CD4-positive, alpha-beta T cell treated with Interferon gamma for 1 hour (primary cell): ENCODE data around the gene SAMD1.

Experiments
- DNase-seq: peaks from one replicate; pipeline ENCODE4 v3.0.0-alpha.2; 2020

The SAMD1 gene

DNA sequence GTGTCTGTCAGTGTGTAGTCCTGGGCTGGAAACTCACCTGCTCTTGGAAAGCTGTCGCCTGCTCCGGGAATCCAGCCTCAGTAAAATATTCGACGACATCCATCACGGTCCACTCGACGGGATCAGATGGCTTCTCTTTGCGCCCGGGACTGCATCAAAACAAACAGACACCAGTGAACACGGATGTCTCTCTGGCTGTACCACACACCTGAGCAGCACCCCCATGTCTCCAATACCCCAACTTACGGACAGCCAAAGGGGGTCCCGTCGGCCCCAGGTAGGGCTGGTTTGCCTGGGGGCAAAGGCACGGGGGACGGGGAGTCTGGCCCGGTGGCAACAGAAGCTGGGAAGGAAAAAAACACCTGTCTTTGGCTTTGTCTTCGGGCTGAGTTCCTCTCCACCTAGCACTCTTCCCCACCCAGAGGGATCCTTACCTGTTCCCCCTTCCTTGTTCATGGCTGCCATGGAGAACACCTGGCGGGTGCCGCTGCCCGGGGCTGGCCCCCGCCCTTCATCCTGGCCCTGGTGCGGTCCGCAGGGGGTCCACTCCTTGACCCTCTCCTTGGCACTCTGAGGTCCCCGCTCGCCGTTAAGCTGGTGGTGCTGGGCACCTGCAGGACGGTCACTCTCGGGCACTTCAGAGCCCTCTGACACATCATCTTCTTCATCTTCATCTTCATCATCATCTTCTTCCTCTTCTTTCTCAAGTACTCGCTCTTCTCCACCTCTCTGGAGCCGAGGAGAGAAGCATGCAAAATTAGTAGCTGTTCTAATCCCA lies 1.7 kb downstream of the SAMD1 start:
- no peak for DNase-seq

DNA sequence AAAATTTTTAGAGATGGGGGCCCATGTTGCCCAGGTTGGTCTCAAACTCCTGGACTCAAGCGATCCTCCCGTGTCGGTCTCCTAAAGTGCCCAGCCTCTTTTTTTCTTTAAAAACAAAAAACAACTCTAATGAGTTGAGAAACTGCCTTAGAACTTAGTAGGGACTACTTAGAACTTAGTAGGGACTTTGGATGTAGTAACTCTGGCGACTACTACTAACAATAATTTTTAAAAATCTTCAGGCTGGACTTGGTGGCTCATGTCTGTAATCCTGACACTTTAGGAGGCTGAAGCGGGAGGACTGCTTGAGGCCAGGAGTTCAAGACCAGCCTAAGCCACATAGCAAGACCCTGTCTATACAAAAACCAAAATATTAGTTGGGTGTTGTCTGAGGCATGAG lies 4.5 kb downstream of the SAMD1 start:
- no peak for DNase-seq

DNA sequence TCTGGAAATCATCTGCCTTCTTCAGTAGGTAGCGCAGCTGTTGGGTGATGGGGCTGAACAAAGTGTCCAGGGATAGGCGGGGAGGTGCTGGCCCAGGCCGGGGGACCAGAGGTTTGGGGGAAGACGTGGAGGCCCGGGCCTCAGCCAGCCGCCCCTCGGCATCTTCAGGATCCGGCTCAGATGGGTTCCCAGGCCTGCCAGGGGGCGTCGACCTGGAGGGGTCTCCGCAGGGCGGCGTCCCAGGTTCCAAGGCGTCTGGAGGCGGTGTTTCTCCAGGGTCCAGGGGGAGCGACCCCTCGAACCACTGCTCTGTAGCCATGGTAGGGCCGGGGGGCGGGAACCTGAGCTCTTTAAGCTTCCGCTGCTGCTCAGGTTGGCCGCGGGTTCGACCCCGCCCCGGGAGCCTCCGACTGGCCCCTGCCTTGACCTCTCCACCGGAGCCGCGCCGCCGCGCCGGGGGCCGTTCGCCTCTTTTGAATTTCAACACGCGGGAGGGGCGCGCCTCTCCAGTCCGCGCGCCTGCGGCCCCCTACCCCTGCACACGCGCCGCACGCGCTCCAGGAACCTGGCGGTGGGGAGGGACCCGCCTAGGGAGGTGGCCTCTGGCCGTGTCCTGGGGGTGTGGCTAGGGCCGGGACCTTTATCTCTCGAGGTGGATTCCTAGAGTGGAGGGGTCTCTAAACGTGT lies 5.1 kb downstream of the SAMD1 start, which contains the start of gene C19orf67:
TSS of gene C19orf67 (minus strand) at position 475 of the 687 bp plus-strand sequence. CDS start at position 319, 156 bp downstream.
- no peak for DNase-seq

DNA sequence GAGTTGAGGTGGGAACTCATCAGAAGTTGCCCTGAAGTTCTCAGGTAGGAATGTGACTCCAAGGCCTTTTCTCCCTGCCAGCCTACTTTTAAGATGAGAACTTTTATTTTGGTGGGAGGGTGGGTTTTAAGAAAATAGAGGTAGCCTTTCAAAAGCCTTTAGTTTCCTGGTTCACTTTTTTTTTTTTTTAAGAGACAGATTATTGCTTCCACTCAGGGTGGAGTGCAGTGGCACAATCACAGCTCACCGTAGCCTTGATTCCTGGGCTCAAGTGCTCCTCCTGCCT lies 7.9 kb downstream of the SAMD1 start:
- no peak for DNase-seq

DNA sequence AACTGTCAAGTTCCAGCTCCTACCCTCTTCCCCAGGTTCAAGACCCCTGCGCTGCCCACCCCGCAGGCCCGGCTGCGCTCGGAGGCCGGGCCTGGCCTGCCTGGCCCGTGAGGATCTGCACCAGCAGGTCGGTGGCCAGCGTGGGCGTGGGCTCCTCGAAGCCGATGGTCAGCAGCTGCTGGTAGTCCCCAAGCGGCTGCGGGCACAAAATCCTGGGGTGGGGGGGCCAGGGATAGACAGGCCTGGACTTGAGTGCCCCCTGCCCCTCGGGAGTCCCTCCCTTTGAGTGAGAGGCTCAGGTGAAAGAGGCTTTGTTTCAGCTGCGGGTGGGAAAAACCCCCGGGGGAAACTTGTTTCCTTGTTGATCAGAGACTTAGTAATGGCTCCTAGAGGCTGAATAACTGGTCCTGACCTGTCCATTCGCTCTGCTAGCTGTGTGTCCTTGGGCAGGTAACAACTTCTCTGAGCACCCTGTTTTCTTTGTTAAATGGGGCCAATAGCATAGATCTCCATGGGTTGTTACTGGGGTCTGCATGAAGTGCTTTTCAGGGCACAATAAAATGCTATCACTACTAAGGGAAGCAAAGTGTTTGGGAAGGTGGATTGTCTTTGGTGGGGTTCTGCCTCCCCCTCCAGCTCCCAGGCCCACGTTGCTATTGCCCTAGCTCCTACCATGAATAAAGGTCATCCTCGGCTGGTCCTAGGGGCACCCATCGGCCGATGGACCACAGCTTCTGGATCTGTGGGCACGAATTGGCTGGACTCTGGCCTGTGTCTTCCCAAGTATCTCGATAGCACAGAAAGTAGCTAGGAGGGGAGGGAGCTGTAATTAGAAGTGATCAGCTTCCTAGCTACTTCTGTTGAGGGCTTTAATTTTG lies 8.5 kb downstream of the SAMD1 start:
- peak; percentile 39 for DNase-seq

DNA sequence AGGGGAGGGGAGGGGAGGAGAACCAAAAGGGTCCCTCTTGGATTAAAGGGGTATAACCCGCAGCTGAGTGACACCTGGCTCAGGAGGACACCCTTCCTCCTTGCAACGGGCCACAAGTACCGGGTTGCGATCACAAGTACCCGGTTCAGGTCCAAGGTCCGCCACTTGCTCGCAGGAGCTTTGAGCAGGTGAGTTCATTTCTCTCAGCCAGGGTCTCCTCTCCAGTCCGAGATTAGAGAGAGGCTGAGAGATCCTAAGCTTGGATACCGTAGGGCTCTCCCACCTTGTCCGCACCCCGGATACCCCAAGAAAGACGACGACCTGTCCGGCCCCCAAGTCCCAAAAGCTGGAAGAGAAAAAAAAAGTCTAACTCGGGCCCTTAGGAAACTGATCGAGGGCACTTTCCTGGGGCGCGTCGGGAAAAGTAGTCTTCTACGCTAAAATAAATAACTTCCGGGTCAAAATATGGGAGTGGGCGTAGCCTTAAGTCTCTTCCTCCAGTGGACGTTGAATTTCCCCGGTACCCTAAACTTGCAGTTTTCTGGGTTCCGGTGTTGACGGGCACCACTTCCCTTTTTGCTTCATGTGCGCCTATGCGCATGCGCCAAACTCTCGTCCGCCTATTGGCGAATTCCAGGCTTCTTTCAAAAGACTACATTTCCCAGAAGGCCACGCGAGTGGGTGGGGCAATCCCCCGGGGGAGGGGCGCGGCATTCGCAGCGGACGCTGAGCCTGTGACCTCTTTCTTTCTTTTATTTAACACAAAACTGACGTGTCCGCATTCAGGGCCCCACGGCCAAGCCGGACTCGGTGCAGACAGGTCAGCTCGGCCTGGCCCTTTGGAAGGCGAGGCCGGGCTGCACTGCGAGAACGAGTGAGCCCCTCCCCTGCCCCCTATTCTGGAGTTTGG lies 9.4 kb downstream of the SAMD1 start:
- peak; percentile 99 for DNase-seq

DNA sequence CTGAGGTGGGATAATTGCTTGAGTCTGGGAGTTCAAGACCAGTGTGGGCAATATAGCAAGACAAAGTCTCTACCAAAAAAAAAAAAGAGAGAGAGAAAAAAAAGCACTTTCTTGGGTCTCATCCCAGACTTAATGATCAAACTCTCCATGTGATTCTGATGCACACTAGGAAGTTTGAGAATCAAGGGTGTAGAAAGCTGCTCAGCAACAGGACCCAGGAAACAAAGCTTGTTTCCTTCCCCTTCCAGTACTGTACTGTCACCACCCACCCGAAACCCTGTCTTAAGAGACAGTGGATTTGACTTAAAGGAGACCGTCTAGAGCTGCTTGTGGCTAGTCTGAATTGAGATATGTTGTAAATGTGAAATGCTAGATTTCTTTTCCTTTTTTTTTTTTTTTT lies 12.1 kb downstream of the SAMD1 start:
- no peak for DNase-seq

DNA sequence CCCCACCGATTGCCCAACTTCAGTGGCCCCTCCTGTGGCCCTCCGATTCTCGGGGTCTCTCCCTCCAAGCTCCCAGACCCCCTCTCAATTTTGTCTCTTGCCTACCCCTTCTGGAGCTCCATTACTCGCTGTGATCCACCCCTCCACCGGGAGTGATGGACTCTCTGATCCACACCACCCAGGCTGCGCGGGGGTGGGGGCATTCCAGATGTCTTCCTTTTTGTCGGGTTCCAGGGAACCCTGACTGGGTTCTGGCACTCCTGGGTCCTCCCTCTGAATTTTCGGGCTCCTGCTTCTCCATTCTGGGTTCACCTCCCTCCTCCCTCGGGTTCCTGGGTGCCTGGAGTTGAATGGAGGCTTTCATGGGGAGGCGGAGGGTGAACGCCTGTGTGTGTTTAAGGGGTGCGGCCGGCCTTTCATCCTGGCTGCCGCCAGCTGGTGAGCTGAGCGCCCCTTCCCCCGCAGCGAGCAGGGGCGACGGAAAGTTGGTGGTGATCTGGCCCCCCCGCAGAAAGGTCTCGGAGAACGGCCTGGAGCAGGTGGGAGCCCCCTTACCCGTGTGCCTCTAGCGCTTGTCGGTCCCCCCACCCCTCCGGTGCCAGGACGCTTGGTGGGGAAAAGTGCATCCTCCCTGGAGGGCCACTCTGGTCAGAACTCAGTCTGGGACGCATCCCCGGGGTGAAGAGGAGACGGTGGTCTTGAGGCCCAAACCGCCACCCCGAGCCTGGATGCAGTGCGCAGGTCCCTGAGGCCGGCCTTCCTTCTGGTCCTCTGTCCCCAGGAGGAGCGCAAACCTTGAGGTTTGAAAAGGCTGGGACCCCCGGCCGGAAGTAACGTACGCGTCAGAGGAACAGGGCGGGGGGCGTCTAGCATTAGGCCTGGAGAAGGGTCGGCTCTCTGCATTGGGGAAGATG lies 16.4 kb downstream of the SAMD1 start:
- no peak for DNase-seq

DNA sequence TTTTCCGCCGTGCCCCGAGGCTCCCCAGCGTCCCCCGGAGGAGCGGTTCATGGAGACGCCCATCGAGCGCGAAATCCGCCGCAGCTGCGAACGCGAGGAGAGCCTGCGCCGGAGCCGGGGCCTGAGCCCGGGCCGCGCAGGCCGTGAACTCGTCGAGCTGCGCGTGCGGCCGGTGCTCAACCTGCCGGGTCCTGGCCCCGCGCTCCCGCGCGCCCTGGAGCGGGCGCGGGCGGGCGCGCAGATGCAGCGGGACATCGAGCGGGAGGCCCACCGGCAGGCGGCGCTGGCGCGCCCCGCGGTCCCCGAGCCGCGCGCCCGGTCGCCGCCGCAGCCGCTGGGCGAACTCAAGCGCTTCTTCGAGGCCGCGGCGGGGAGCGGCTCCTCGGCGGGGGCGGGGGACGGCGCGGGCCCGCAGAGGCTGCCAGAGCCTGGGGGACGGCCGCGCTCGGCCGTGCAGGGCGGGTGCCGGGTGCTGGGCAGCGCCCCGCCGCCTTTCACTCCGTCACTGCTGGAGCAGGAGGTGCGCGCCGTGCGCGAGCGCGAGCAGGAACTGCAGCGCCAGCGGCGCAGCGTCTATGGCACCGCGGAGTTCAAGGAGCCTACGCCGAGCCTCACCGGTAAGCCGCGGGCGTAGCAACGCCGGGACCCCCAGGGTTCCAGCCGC lies 17.2 kb downstream of the SAMD1 start:
- peak; percentile 73 for DNase-seq

DNA sequence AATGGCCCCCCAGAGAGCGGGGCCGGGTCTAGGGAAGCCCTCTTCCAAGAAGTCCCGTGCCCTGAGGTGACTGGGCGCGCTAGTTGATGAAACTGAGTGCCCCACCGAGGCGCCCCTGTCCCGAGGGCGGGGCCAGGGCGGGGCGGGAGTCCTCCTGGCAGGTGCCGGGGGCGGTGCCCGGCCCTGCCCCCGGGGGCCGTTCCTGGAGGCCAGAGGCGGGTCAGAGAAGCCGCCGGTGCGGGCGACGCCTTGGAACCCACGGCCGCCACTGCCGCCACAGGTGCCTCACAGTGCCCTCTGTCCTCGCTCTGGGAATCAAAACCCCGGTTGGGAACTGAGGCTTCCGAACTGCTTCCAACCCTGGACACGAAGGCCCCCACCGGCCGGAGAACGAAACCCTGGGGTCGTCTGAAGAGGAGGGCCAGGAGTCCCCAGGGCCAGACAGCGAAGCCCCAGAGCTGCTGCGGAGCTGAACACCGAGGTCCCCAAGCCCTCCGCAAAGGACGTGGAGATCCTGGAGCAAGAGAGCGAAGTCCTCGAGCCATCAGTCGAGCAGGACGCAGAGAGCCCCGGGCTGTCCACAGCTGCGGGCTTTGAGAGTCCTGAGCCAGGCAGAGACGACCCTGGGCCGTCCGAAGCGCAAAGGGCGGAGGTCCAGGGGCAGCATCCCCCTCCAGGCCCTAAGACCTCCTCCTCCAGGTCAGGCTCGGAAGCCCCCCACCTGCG lies 17.9 kb downstream of the SAMD1 start, which contains the start of gene MISP3:
TSS of gene MISP3 (plus strand) at position 252 of the 726 bp plus-strand sequence. CDS start 524 bp downstream, outside the sequence.
- DNase-seq, result peak; percentile 29

DNA sequence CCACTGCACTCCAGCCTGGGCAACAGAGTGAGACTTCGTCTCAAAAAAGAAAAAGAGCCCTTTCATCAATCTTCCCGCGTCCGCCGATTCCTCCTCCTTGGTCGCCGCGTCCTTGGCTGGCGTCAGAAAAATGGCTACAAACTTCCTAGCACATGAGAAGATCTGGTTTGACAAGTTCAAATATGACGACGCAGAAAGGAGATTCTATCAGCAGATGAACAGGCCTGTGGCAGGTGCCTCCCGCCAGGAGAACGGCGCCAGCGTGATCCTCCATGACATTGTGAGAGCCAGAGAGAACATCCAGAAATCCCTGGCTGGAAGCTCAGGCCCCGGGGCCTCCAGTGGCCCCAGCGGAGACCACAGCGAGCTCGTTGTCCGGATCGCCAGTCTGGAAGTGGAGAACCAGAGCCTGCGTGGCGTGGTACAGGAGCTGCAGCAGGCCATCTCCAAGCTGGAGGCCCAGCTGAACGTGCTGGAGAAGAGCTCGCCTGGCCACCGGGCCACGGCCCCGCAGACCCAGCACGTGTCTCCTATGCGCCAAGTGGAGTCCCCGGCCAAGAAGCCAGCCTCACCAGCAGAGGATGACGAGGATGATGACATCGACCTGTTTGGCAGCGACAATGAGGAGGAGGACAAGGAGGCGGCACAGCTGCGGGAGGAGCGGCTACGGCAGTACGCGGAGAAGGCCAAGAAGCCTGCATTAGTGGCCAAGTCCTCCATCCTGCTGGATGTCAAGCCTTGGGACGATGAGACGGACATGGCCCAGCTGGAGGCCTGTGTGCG lies 20.1 kb downstream of the SAMD1 start:
- DNase-seq, result no peak

DNA sequence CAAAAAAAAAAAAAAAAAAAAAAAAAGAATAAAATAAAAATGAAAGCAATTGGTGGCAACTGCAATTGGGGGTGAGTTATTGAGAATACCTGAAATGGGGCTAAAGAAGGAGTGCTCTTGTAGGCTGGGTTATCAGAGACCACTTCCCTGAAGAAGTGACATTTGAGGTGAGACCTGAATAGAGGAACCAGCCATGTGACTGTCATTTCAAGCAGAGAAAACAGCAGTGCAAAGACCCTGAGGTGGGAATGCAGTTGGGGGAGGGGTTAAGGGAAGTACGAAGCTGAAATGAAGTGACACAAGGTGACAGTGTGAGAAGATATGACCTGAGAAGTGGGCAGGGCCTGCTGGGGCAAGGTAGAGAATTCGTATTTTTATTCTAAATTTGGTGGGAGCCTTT lies 24.4 kb downstream of the SAMD1 start:
- DNase-seq, result no peak

DNA sequence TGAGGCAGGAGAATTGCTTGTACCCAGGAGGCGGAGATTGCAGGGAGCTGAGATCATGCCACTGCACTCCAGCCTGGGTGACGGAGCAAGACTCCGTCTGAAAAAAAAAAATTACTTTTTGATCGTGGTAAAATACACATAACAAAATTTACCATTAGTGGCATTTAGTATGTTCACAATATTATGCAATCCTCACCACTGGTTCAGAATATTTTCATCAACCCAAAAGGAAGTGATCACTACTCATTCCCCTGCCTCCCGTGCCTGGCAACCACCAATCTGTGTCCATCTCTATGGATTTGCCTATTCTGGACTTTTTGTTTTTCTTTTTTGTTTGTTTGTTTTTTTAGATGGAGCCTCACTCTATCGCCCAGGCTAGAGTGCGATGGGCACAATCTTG lies 27.4 kb downstream of the SAMD1 start:
- no peak for DNase-seq

DNA sequence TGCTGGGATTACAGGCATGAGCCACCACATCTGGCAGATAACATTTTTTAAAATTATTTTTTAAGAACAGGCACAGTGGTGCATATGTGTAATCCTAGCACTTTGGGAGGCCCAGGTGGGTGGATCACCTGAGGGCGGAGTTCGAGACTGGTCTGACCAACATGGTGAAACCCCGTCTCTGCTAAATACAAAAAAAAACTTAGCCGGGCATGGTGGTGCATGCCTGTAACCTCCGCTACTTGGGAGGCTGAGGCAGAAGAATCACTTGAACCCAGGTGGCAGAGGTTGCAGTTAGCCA lies 28.0 kb downstream of the SAMD1 start:
- no peak for DNase-seq

DNA sequence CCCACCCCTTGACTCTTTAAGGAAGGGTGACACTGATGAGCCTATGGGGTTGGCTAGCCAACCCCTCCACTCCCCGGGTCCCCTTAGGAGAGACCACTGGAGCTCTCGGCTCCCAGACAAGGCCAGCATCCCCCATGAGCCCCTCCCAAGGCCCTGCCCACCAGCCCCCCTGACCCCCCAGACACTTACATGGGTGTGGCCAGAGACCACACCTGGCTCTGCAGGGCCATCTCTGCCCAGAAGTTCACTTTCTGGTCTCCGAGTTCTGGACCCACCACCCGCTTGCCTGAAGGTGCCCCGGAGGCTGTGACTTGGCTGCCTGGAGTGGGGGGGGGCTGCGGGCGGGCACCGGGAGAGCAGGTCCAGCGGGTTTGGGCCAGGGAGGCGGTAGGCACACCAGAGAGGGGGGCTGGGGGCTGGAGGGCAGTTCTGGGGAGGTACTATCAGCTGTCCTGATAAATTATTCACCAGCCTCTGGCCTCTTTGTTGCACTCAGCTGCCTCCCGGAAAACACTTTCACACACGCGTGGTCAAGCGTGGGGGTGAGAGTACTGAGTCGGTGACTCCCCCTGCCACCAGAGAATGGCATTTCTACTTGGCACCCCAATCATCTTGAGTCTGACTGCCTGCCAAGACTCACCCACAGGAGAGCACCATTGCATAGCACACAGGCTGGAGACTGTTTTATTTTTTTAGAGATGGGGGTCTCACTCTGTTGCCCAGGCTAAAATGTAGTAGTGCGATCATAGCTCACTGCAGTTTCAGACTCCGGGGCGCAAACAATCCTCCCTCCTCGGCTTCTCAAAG lies 28.6 kb downstream of the SAMD1 start, which contains the start of gene PALM3:
TSS of gene PALM3 (minus strand) at position 326 of the 807 bp plus-strand sequence. CDS start at position 230, 96 bp downstream.
- DNase-seq, result no peak

DNA sequence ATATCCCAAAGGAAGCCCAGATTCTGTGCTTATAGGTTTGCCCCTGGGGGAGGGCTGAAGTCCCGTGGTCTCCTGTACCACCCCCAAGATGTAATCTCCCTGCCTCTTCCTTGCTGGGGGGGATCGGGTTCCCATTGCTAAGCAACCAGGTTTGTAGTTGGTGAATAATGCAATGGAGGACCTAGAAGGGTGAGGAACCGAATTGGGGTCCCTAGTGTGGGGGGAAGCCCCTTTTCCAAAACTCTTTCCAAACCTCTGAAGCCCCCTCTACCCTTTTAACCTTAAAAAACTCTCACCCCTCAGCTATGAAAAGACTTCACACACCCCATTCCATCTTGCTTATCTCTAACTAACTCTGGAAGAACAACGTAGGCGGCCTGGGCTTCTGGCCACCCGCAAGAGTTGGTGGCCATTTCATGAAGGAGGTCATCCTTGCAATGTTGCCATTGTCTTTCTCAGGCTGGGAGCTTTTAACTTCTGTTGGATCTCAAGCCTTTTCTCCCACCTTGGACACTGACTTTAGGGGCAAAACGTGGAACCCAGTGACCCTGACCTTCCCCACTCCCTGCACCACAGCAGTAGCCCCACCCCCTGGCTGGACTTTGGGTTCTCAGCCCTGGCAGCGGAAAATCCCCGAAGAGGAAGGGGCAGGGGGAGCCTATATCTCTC lies 29.3 kb downstream of the SAMD1 start:
- no peak for DNase-seq

DNA sequence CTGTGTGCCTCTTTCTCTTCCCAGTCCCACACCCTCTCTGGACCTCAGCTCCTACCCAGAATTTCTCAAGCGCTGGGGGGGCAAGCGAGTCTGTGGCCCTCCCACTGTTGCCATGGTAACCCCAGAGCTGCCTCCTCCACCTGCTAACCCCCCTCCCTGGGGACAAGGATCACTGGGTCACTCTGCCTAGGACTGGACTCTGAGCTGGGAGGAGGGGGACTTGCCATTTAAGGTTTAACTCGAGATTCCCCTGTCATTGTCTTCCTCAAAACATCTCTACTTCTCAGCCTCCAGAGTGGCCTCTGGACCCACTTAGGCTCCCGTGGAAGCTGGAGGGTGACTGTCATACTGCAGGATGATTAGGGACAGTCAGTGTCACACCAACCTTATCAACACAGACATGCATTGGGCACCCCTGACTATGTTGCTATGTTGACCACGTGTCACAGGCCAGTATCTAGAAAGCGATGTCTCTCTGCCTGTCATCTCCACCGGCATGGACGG lies 30.8 kb downstream of the SAMD1 start:
- DNase-seq, result no peak

DNA sequence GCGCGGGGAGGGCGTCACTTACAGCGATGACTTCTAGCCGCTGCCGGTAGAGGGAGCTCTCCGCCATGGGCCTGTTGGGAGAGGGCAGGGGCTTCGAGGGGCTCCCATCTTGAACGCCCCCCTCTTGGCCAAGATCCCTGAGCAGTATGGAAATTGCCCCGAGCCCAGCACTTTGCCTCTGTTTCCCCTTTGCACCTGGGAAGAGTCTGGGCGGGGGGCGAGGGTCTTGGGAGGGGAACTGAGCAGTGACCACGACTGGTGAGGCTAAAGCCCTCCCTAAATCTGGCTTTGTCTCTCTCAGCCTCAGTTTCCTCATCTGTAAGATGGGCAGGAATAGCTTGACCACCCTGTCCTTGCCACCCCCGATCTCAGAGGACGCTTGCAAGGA lies 31.5 kb downstream of the SAMD1 start:
- DNase-seq, result peak; percentile 31
